HepG2 (cell line): ENCODE measurements around the gene TMEM238. TPM values are rescaled to one million over a fixed set of nuclear protein-coding genes. Genes with fewer than 3 reads are reported as not detected.
"Not testable (repeated sequence)": the region's sequence is repeated elsewhere in the genome, so short reads cannot be mapped to it uniquely, and the experiment has no call there.

Experiments
- ATAC-seq: fragments of 200-7000 bp; cut with Tn5 transposase; 3 replicates; pipeline ENCODE4 v1.9.1; 2020; ENCODE audit warnings: mild to moderate bottlenecking, moderate library complexity
- BruUV-seq: library from RNA; stranded (reverse); fragments of 400-500 nt; replicated peaks from 2 replicates; lab custom pipeline; 2021; lab: Mats Ljungman, UMichigan
- CTCF ChIA-PET: fragments of 300-600 bp; formaldehyde crosslinking; extraction: SDS; loops from one replicate; lab custom pipeline; 2021; ENCODE audit warnings: low total read pairs, inconsistent platforms, low intra/inter-chr PET ratio; lab: Yijun Ruan, JAX
- POLR2A ChIA-PET: fragments of 350-600 bp; sonication (Branson Sonifier 250); formaldehyde crosslinking; loops from one replicate; lab custom pipeline; 2020; ENCODE audit warnings: antibody characterized with exemption, inconsistent platforms; lab: Yijun Ruan, JAX
- DNase-seq: peaks from one replicate; pipeline ENCODE4 v3.0.0-alpha.2; 2015; ENCODE audit warnings: low spot score
- FAIRE-seq: peaks from 3 replicates; lab custom pipeline; 2011; peaks lifted over from hg19 to GRCh38; lab: Jason Lieb, UNC
- H2AFZ ChIP-seq: one replicate; pipeline ENCODE4 v1.6.1; 2011; ENCODE audit warnings: low read length, inconsistent platforms
- H3K27ac ChIP-seq: fragments of 300-600 bp; 3 replicates; pipeline ENCODE4 v1.8.0; 2011; ENCODE audit warnings: mixed run types, mild to moderate bottlenecking, mixed read lengths, low read length, inconsistent platforms; ENCODE audit not compliant: insufficient read depth; ENCODE audit errors: extremely low read length
- H3K27me3 ChIP-seq, 2 experiments: fragments of 200-600 bp in 1 of 2; 2 replicates in 1 of 2; 3 replicates in 1 of 2; pipeline versions ENCODE4 v1.6.0 to v1.8.0; 2011; ENCODE audit warnings: low read length in 2 of 2, mild to moderate bottlenecking in 2 of 2, moderate library complexity in 2 of 2, inconsistent platforms in 1 of 2; ENCODE audit not compliant: insufficient read depth in 2 of 2, control insufficient read depth in 1 of 2
- H3K36me3 ChIP-seq, 2 experiments: fragments of 200-600 bp in 1 of 2; replicated peaks in 1 of 2; 2 replicates in 1 of 2; 3 replicates in 1 of 2; pipeline versions ENCODE4 v1.5.1 to v1.8.0; 2011; ENCODE audit warnings: low read length in 2 of 2, inconsistent platforms in 1 of 2; ENCODE audit not compliant: insufficient read depth in 2 of 2, control insufficient read depth in 1 of 2
- H3K4me1 ChIP-seq: 2 replicates; pipeline ENCODE4 v1.5.1; 2012; ENCODE audit warnings: low read length, inconsistent platforms; ENCODE audit not compliant: insufficient read depth
- H3K4me2 ChIP-seq: 2 replicates; pipeline ENCODE4 v1.6.0; 2011; ENCODE audit warnings: low read depth, low read length, inconsistent platforms
- H3K4me3 ChIP-seq, 3 experiments: fragments of 200-600 bp in 1 of 3; sonication (generic), shearing (Covaris generic) in 1 of 3; replicated peaks in 1 of 3; 2 replicates each; pipeline ENCODE4 v1.5.1; 2011 to 2016; ENCODE audit warnings: low read length in 3 of 3, inconsistent platforms in 2 of 3, low read depth in 2 of 3, mild to moderate bottlenecking in 2 of 3, control low read depth in 1 of 3, mixed read lengths in 1 of 3; ENCODE audit not compliant: insufficient read depth in 1 of 3
- H3K79me2 ChIP-seq: one replicate; pipeline ENCODE4 v1.6.1; 2011; ENCODE audit warnings: low read length, inconsistent platforms; ENCODE audit not compliant: insufficient read depth
- H3K9ac ChIP-seq: 2 replicates; pipeline ENCODE4 v1.6.0; 2011; ENCODE audit warnings: mild to moderate bottlenecking, low read depth, low read length, inconsistent platforms; ENCODE audit not compliant: insufficient read depth
- H3K9me3 ChIP-seq: 2 replicates; pipeline ENCODE4 v1.5.1; 2012; ENCODE audit warnings: mild to moderate bottlenecking, low read length
- H4K20me1 ChIP-seq: 2 replicates; pipeline ENCODE4 v1.6.0; 2011; ENCODE audit warnings: inconsistent platforms, mild to moderate bottlenecking, low read length, moderate library complexity; ENCODE audit not compliant: insufficient read depth
- ASH2L ChIP-seq: fragments of 300-600, 200-600 bp; sonication (generic); IDR thresholded peaks from 2 replicates; pipeline ENCODE4 v1.7.0; 2017; ENCODE audit warnings: low read depth, mild to moderate bottlenecking, moderate library complexity, mixed read lengths, low read length; ENCODE audit not compliant: insufficient read length
- WGBS: methylation state at CpG from one replicate; pipeline ENCODE4 v1.1.6; 2017; ENCODE audit warnings: low lambda C conversion rate; 5-methylcytosine and 5-hydroxymethylcytosine counted together
- in situ Hi-C: cut with HindIII; loops from 2 replicates; pipeline ENCODE4 v1.10.0; 2017; ENCODE audit warnings: low pct_unique_long_range_greater_than_20kb; ENCODE audit not compliant: extremely low pct_ligation_motif_present
- intact Hi-C: fragments of 100-400 bp; cut with micrococcal nuclease; formaldehyde crosslinking; loops from one replicate; pipeline ENCODE4 v1.10.0; 2022; ENCODE audit not compliant: unreplicated experiment
- polyA plus RNA-seq, 8 experiments: library from polyadenylated mRNA; depleted of rRNA in 3 of 8; stranded (reverse) in 7 of 8; unstranded in 1 of 8; fragments of >200 nt; fragmentation: Illumina TruSeq in 4 of 8; extraction: Trizol in 4 of 8; gene quantifications; 2 replicates each; pipeline versions ENCODE4 v1.2.1 to v1.2.3, GENCODE V29; 2011 to 2016; ENCODE audit warnings: low read depth in 4 of 8, missing spikeins in 1 of 8, mixed read lengths in 1 of 8; ENCODE audit not compliant: insufficient read depth in 1 of 8
- total RNA-seq, 5 experiments: library from RNA; depleted of rRNA; stranded (reverse); fragments of >200 nt; fragmentation: Illumina TruSeq; extraction: Trizol; gene quantifications; 2 replicates each; pipeline ENCODE4 v1.2.3, GENCODE V29; 2016; ENCODE audit warnings: low read depth in 1 of 5
- TF ChIP-seq, protein P1 (sequence below): sonication (generic); formaldehyde crosslinking; IDR thresholded peaks from 2 replicates; pipeline ENCODE4 v1.5.0; 2020; ENCODE audit warnings: mild to moderate bottlenecking, missing genetic modification reagents

Gene TMEM238
- total and polyA plus RNA-seq, 2 of the 13 experiments (the other 11 are each of a cell fraction or from before 2014, with no cell fraction given): not detected

DNA sequence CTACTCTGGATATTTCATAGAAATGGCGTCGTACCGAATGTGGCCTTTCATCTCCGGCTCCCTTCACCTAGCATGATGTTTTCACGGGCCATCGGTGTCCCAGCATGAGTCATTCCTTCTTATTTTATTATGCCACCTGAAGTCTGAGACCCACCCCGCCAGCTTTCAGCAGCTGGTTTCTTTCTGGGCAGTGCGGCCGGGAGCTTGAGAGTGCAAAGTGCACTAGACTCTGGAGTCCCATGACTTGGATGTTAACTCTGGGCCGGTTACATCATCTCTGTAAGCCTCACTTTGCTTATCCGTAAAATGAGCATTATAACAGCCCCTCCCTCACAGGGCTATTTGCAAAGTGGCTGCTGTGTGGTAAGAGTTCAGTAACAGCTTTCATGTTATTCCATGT lies 50.2 kb downstream of the TMEM238 start (continued):
- peak; percentile 41 for TF ChIP-seq ASH2L
- TF ChIP-seq, protein P1, sequence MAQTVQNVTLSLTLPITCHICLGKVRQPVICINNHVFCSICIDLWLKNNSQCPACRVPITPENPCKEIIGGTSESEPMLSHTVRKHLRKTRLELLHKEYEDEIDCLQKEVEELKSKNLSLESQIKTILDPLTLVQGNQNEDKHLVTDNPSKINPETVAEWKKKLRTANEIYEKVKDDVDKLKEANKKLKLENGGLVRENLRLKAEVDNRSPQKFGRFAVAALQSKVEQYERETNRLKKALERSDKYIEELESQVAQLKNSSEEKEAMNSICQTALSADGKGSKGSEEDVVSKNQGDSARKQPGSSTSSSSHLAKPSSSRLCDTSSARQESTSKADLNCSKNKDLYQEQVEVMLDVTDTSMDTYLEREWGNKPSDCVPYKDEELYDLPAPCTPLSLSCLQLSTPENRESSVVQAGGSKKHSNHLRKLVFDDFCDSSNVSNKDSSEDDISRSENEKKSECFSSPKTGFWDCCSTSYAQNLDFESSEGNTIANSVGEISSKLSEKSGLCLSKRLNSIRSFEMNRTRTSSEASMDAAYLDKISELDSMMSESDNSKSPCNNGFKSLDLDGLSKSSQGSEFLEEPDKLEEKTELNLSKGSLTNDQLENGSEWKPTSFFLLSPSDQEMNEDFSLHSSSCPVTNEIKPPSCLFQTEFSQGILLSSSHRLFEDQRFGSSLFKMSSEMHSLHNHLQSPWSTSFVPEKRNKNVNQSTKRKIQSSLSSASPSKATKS (CRISPR knock-in tag): 0 out of 2 replicates have a peak, but pooled peaks have one; percentile 42

GRCh38 chr19:55329791-55330190 lies 54.3 kb downstream of the TMEM238 start:
- BruUV-seq, H3K4me3 ChIP-seq, H3K79me2 ChIP-seq, H3K27me3 ChIP-seq, H3K27ac ChIP-seq, H3K9ac ChIP-seq, FAIRE-seq, in situ Hi-C loops, H4K20me1 ChIP-seq, H3K36me3 ChIP-seq, ATAC-seq, DNase-seq, H3K9me3 ChIP-seq, H3K4me2 ChIP-seq, CTCF ChIA-PET, H2AFZ ChIP-seq: not testable (repeated sequence)
- intact Hi-C loops: loop anchor here (5.0 kb wide), 1 partner anchor 58 kb away; the partner anchor contains the start of gene RPL28
- POLR2A ChIA-PET: interaction anchor here (1.4 kb wide), 1 partner anchor 9 kb away, joined by 4 read pairs; no protein-coding TSS in a partner anchor
- WGBS: 86% methylated on average over 6 of the region's 6 CpGs
- peaks cover 47% of the 10 kb centered on the region for H3K4me1 ChIP-seq

Other genes starting within 250 kb of the TMEM238 start
- gene TNNT1, start 235.1 kb downstream of the TMEM238 start, total RNA-seq (2016; rRNA removed; fragmentation: Illumina TruSeq; extraction: Trizol): 1.3 and 1.4 TPM in 2 replicates
- 1.3 and 2.4 TPM in 2 replicates for gene TNNT1, start 235.1 kb downstream of the TMEM238 start, polyA plus RNA-seq (2011; rRNA removed)
- 3.5 and 3.7 TPM in 2 replicates for gene TNNI3, start 226.6 kb downstream of the TMEM238 start, total RNA-seq (2016; rRNA removed; fragmentation: Illumina TruSeq; extraction: Trizol)
- gene TNNI3, start 226.6 kb downstream of the TMEM238 start, polyA plus RNA-seq (2011; rRNA removed): 3.7 TPM in 2 replicates
- gene DNAAF3, start 217.7 kb downstream of the TMEM238 start, total RNA-seq (2016; rRNA removed; fragmentation: Illumina TruSeq; extraction: Trizol): 0.40 and 0.41 TPM in 2 replicates
- 0.30 and 0.33 TPM in 2 replicates for gene DNAAF3, start 217.7 kb downstream of the TMEM238 start, polyA plus RNA-seq (2011; rRNA removed)
- not detected in 2 replicates for gene SYT5, start 204.0 kb downstream of the TMEM238 start, total RNA-seq (2016; rRNA removed; fragmentation: Illumina TruSeq; extraction: Trizol)
- 0.04 TPM in 1 of 2 replicates, not detected in the other for gene SYT5, start 204.0 kb downstream of the TMEM238 start, polyA plus RNA-seq (2011; rRNA removed)
- 9.9 and 14.7 TPM in 2 replicates for gene PTPRH, start 174.8 kb downstream of the TMEM238 start, total RNA-seq (2016; rRNA removed; fragmentation: Illumina TruSeq; extraction: Trizol)
- gene PTPRH, start 174.8 kb downstream of the TMEM238 start, polyA plus RNA-seq (2011; rRNA removed): 125 and 166 TPM in 2 replicates
- gene TMEM86B, start 155.5 kb downstream of the TMEM238 start, total RNA-seq (2016; rRNA removed; fragmentation: Illumina TruSeq; extraction: Trizol): 6.0 and 9.6 TPM in 2 replicates
- 7.7 and 10.7 TPM in 2 replicates for gene TMEM86B, start 155.5 kb downstream of the TMEM238 start, polyA plus RNA-seq (2011; rRNA removed)
- 23.0 and 25.8 TPM in 2 replicates for gene PPP6R1, start 125.3 kb downstream of the TMEM238 start, total RNA-seq (2016; rRNA removed; fragmentation: Illumina TruSeq; extraction: Trizol)
- 54.0 and 75.7 TPM in 2 replicates for gene PPP6R1, start 125.3 kb downstream of the TMEM238 start, polyA plus RNA-seq (2011; rRNA removed)
- 33.7 and 35.9 TPM in 2 replicates for gene HSPBP1, start 104.2 kb downstream of the TMEM238 start, total RNA-seq (2016; rRNA removed; fragmentation: Illumina TruSeq; extraction: Trizol)
- 22.3 and 25.7 TPM in 2 replicates for gene HSPBP1, start 104.2 kb downstream of the TMEM238 start, polyA plus RNA-seq (2011; rRNA removed)
- gene BRSK1, start 100.3 kb downstream of the TMEM238 start, total RNA-seq (2016; rRNA removed; fragmentation: Illumina TruSeq; extraction: Trizol): 0.18 TPM in 1 of 2 replicates, not detected in the other
- gene BRSK1, start 100.3 kb downstream of the TMEM238 start, polyA plus RNA-seq (2011; rRNA removed): 1.2 and 1.9 TPM in 2 replicates
- gene TMEM150B, start 59.0 kb downstream of the TMEM238 start, total RNA-seq (2016; rRNA removed; fragmentation: Illumina TruSeq; extraction: Trizol): 0.74 and 1.3 TPM in 2 replicates
- 1.8 and 2.9 TPM in 2 replicates for gene TMEM150B, start 59.0 kb downstream of the TMEM238 start, polyA plus RNA-seq (2011; rRNA removed)
- gene KMT5C, start 44.4 kb downstream of the TMEM238 start, total RNA-seq (2016; rRNA removed; fragmentation: Illumina TruSeq; extraction: Trizol): 2.1 and 5.5 TPM in 2 replicates
- 9.0 and 11.8 TPM in 2 replicates for gene KMT5C, start 44.4 kb downstream of the TMEM238 start, polyA plus RNA-seq (2011; rRNA removed)
- gene COX6B2, start 29.6 kb downstream of the TMEM238 start, total RNA-seq (2016; rRNA removed; fragmentation: Illumina TruSeq; extraction: Trizol): not detected in 2 replicates
- 0.16 and 0.21 TPM in 2 replicates for gene COX6B2, start 29.6 kb downstream of the TMEM238 start, polyA plus RNA-seq (2011; rRNA removed)
- gene GARIN5B, start 21.0 kb downstream of the TMEM238 start, total RNA-seq (2016; rRNA removed; fragmentation: Illumina TruSeq; extraction: Trizol): not detected in 2 replicates
- 0.03 TPM in 1 of 2 replicates, not detected in the other for gene GARIN5B, start 21.0 kb downstream of the TMEM238 start, polyA plus RNA-seq (2011; rRNA removed)
- 2.9 and 3.0 TPM in 2 replicates for gene IL11, start 13.8 kb downstream of the TMEM238 start, total RNA-seq (2016; rRNA removed; fragmentation: Illumina TruSeq; extraction: Trizol)
- gene IL11, start 13.8 kb downstream of the TMEM238 start, polyA plus RNA-seq (2011; rRNA removed): 2.5 and 4.5 TPM in 2 replicates
- gene TMEM190, start 7.5 kb downstream of the TMEM238 start, total RNA-seq (2016; rRNA removed; fragmentation: Illumina TruSeq; extraction: Trizol): 0.35 TPM in 1 of 2 replicates, not detected in the other
- gene TMEM190, start 7.5 kb downstream of the TMEM238 start, polyA plus RNA-seq (2011; rRNA removed): 0.83 and 1.6 TPM in 2 replicates
- 105 and 149 TPM in 2 replicates for gene RPL28, start 1.6 kb upstream of the TMEM238 start, total RNA-seq (2016; rRNA removed; fragmentation: Illumina TruSeq; extraction: Trizol)
- gene RPL28, start 1.6 kb upstream of the TMEM238 start, polyA plus RNA-seq (2011; rRNA removed): 420 and 501 TPM in 2 replicates
- gene UBE2S, start 23.5 kb upstream of the TMEM238 start, total RNA-seq (2016; rRNA removed; fragmentation: Illumina TruSeq; extraction: Trizol): 29.5 and 39.3 TPM in 2 replicates
- 26.6 and 32.2 TPM in 2 replicates for gene UBE2S, start 23.5 kb upstream of the TMEM238 start, polyA plus RNA-seq (2011; rRNA removed)
- not detected in 2 replicates for gene SHISA7, start 59.0 kb upstream of the TMEM238 start, total RNA-seq (2016; rRNA removed; fragmentation: Illumina TruSeq; extraction: Trizol)
- gene SHISA7, start 59.0 kb upstream of the TMEM238 start, polyA plus RNA-seq (2011; rRNA removed): not detected in 2 replicates
- gene ISOC2, start 77.3 kb upstream of the TMEM238 start, total RNA-seq (2016; rRNA removed; fragmentation: Illumina TruSeq; extraction: Trizol): 105 and 106 TPM in 2 replicates
- gene ISOC2, start 77.3 kb upstream of the TMEM238 start, polyA plus RNA-seq (2011; rRNA removed): 76.8 and 91.2 TPM in 2 replicates
- gene C19orf85, start 80.5 kb upstream of the TMEM238 start, total RNA-seq (2016; rRNA removed; fragmentation: Illumina TruSeq; extraction: Trizol): not detected in 2 replicates
- gene C19orf85, start 80.5 kb upstream of the TMEM238 start, polyA plus RNA-seq (2011; rRNA removed): not detected in 2 replicates
- 1.00 and 1.2 TPM in 2 replicates for gene ZNF628, start 92.3 kb upstream of the TMEM238 start, total RNA-seq (2016; rRNA removed; fragmentation: Illumina TruSeq; extraction: Trizol)
- gene ZNF628, start 92.3 kb upstream of the TMEM238 start, polyA plus RNA-seq (2011; rRNA removed): 0.48 and 0.54 TPM in 2 replicates
- 14.7 and 22.3 TPM in 2 replicates for gene NAT14, start 100.9 kb upstream of the TMEM238 start, total RNA-seq (2016; rRNA removed; fragmentation: Illumina TruSeq; extraction: Trizol)
- 20.7 and 24.7 TPM in 2 replicates for gene NAT14, start 100.9 kb upstream of the TMEM238 start, polyA plus RNA-seq (2011; rRNA removed)
- gene SSC5D, start 104.1 kb upstream of the TMEM238 start, total RNA-seq (2016; rRNA removed; fragmentation: Illumina TruSeq; extraction: Trizol): not detected in 2 replicates
- gene SSC5D, start 104.1 kb upstream of the TMEM238 start, polyA plus RNA-seq (2011; rRNA removed): 0.03 TPM in 1 of 2 replicates, not detected in the other
- gene SBK2, start 152.8 kb upstream of the TMEM238 start, total RNA-seq (2016; rRNA removed; fragmentation: Illumina TruSeq; extraction: Trizol): 0.24 and 0.45 TPM in 2 replicates
- 0.14 TPM in 1 of 2 replicates, not detected in the other for gene SBK2, start 152.8 kb upstream of the TMEM238 start, polyA plus RNA-seq (2011; rRNA removed)
- 0.46 and 0.66 TPM in 2 replicates for gene SBK3, start 161.3 kb upstream of the TMEM238 start, total RNA-seq (2016; rRNA removed; fragmentation: Illumina TruSeq; extraction: Trizol)
- 0.77 and 1.5 TPM in 2 replicates for gene SBK3, start 161.3 kb upstream of the TMEM238 start, polyA plus RNA-seq (2011; rRNA removed)
- gene ZNF579, start 196.6 kb upstream of the TMEM238 start, total RNA-seq (2016; rRNA removed; fragmentation: Illumina TruSeq; extraction: Trizol): 1.7 and 2.9 TPM in 2 replicates
- 2.1 and 2.2 TPM in 2 replicates for gene ZNF579, start 196.6 kb upstream of the TMEM238 start, polyA plus RNA-seq (2011; rRNA removed)
- 3.4 and 5.9 TPM in 2 replicates for gene FIZ1, start 215.2 kb upstream of the TMEM238 start, total RNA-seq (2016; rRNA removed; fragmentation: Illumina TruSeq; extraction: Trizol)
- 3.6 and 4.1 TPM in 2 replicates for gene FIZ1, start 215.2 kb upstream of the TMEM238 start, polyA plus RNA-seq (2011; rRNA removed)
- 1.6 and 4.6 TPM in 2 replicates for gene ZNF524, start 216.0 kb upstream of the TMEM238 start, total RNA-seq (2016; rRNA removed; fragmentation: Illumina TruSeq; extraction: Trizol)
- 3.2 and 5.0 TPM in 2 replicates for gene ZNF524, start 216.0 kb upstream of the TMEM238 start, polyA plus RNA-seq (2011; rRNA removed)
- 0.93 and 1.0 TPM in 2 replicates for gene ZNF865, start 221.4 kb upstream of the TMEM238 start, total RNA-seq (2016; rRNA removed; fragmentation: Illumina TruSeq; extraction: Trizol)
- gene ZNF865, start 221.4 kb upstream of the TMEM238 start, polyA plus RNA-seq (2011; rRNA removed): 1.0 and 1.5 TPM in 2 replicates
- gene ZNF784, start 240.3 kb upstream of the TMEM238 start, total RNA-seq (2016; rRNA removed; fragmentation: Illumina TruSeq; extraction: Trizol): 4.0 and 4.2 TPM in 2 replicates
- 4.1 and 5.1 TPM in 2 replicates for gene ZNF784, start 240.3 kb upstream of the TMEM238 start, polyA plus RNA-seq (2011; rRNA removed)